ENCODE results near the gene APOLD1.

- TF ChIP-seq CTCF (IDR thresholded peaks at IDR 0.05; ENCODE audit: insufficient read depth, low read length, poor library complexity, severe bottlenecking) = no peak
- no peak for TF ChIP-seq EZH2phosphoT487 (conservative IDR thresholded peaks at IDR 0.05; ENCODE audit: low read length)
Observed at GRCh38 chr12:12796928-12797793, 11.7 kb downstream of the APOLD1 start.

All from SU-DHL-6 (cell line).